GM12878 (cell line): Measurements from ENCODE around the gene IFT172. TPM values are rescaled to one million over a fixed set of nuclear protein-coding genes. Genes with fewer than 3 reads are reported as not detected.
A peak's percentile ranks its signal among the peaks of the same experiment; 100 is the strongest.

Experiments
- ATAC-seq: fragments of 200-7000 bp; cut with Tn5 transposase; 3 replicates; pipeline ENCODE4 v1.9.1; 2020; ENCODE audit warnings: mild to moderate bottlenecking, moderate library complexity
- BruUV-seq: library from RNA; stranded (reverse); fragments of 400-500 nt; replicated peaks from 2 replicates; lab custom pipeline; 2021; lab: Mats Ljungman, UMichigan
- CTCF ChIA-PET: fragments of 300-600 bp; sonication (Branson Sonifier 250); formaldehyde crosslinking; extraction: SDS; loops from one replicate; lab custom pipeline; 2021; ENCODE audit warnings: inconsistent platforms; lab: Yijun Ruan, JAX
- POLR2A ChIA-PET: fragments of 350-600 bp; formaldehyde crosslinking; extraction: SDS; loops from one replicate; lab custom pipeline; 2021; ENCODE audit warnings: inconsistent platforms; lab: Charles Lee
- RAD21 ChIA-PET: fragments of 300-600 bp; sonication (Branson Sonifier 250); formaldehyde crosslinking; loops from one replicate; lab custom pipeline; 2023; ENCODE audit warnings: antibody characterized with exemption; ENCODE audit not compliant: unreplicated experiment; lab: Charles Lee
- SMC1A ChIA-PET: fragments of 300-600 bp; sonication (Branson Sonifier 250); formaldehyde crosslinking; loops from one replicate; lab custom pipeline; 2023; ENCODE audit not compliant: unreplicated experiment, uncharacterized antibody; lab: Charles Lee
- DNase-seq: peaks from one replicate; pipeline ENCODE4 v3.0.0-alpha.2; 2011; ENCODE audit warnings: low read depth, low spot score
- FAIRE-seq: peaks from 3 replicates; lab custom pipeline; 2011; peaks lifted over from hg19 to GRCh38; lab: Jason Lieb, UNC
- H2AFZ ChIP-seq: 2 replicates; pipeline ENCODE4 v1.6.0; 2011; ENCODE audit warnings: low read depth, low read length, control low read depth; ENCODE audit not compliant: control insufficient read depth
- H3K27ac ChIP-seq: 2 replicates; pipeline ENCODE4 v1.5.1; 2011; ENCODE audit warnings: control low read depth; ENCODE audit not compliant: control insufficient read depth, insufficient read depth
- H3K27me3 ChIP-seq, 2 experiments: replicated peaks in 1 of 2; 2 replicates each; pipeline versions ENCODE4 v1.6.0 to v1.6.1; 2011; ENCODE audit warnings: low read length in 1 of 2; ENCODE audit not compliant: control insufficient read depth in 2 of 2, insufficient read depth in 2 of 2
- H3K36me3 ChIP-seq, 2 experiments: 2 replicates each; pipeline ENCODE4 v1.5.1; 2011; ENCODE audit warnings: low read length in 1 of 2; ENCODE audit not compliant: control insufficient read depth in 2 of 2, insufficient read depth in 2 of 2
- H3K4me1 ChIP-seq: 2 replicates; pipeline ENCODE4 v1.6.1; 2011; ENCODE audit warnings: mild to moderate bottlenecking, low read length, moderate library complexity, mixed read lengths; ENCODE audit not compliant: control insufficient read depth, insufficient read depth
- H3K4me2 ChIP-seq: 2 replicates; pipeline ENCODE4 v1.6.0; 2011; ENCODE audit warnings: control low read depth; ENCODE audit not compliant: control insufficient read depth, insufficient read depth
- H3K4me3 ChIP-seq: fragments of 200-600 bp; sonication (generic); 2 replicates; pipeline ENCODE4 v1.5.1; 2016
- H3K79me2 ChIP-seq: 2 replicates; pipeline ENCODE4 v1.6.0; 2011; ENCODE audit warnings: low read length; ENCODE audit not compliant: control insufficient read depth, insufficient read depth
- H3K9ac ChIP-seq: 2 replicates; pipeline ENCODE4 v1.8.0; 2011; ENCODE audit warnings: low read length, control low read depth, mixed read lengths; ENCODE audit not compliant: control insufficient read depth, insufficient read depth
- H3K9me3 ChIP-seq: replicated peaks from 3 replicates; pipeline ENCODE4 v1.5.1; 2011; ENCODE audit warnings: mild to moderate bottlenecking, low read length; ENCODE audit not compliant: control insufficient read depth, insufficient read depth
- H4K20me1 ChIP-seq: 2 replicates; pipeline ENCODE4 v1.6.0; 2011; ENCODE audit not compliant: control insufficient read depth, insufficient read depth
- EGR1 ChIP-seq, 2 experiments: IDR thresholded peaks; 1 replicate in 1 of 2; 2 replicates in 1 of 2; pipeline ENCODE4 v1.6.1; 2011 to 2012; ENCODE audit warnings: low read depth in 2 of 2, low read length in 2 of 2, borderline replicate concordance in 1 of 2, mild to moderate bottlenecking in 1 of 2, moderate library complexity in 1 of 2
- ETV6 ChIP-seq, 2 experiments: fragments of 450-650 bp in 1 of 2; IDR thresholded peaks in 1 of 2; conservative IDR thresholded peaks in 1 of 2; 2 replicates each; pipeline ENCODE4 v1.6.1; 2014; ENCODE audit warnings: antibody characterized with exemption in 1 of 2, borderline replicate concordance in 1 of 2, low read depth in 1 of 2, mild to moderate bottlenecking in 1 of 2, moderate library complexity in 1 of 2
- IKZF2 ChIP-seq, 2 experiments: fragments of 450-650 bp; IDR thresholded peaks; 2 replicates each; pipeline ENCODE4 v1.6.1; 2017; ENCODE audit warnings: mild to moderate bottlenecking in 2 of 2, moderate library complexity in 2 of 2
- NR2F1 ChIP-seq: fragments of 450-650 bp; conservative IDR thresholded peaks from 2 replicates; pipeline ENCODE4 v1.6.1; 2017; ENCODE audit warnings: mild to moderate bottlenecking
- SUPT20H ChIP-seq: IDR thresholded peaks from 2 replicates; pipeline ENCODE4 v1.6.1; 2011; ENCODE audit warnings: low read depth, mild to moderate bottlenecking, low read length, moderate library complexity, borderline replicate concordance; ENCODE audit not compliant: control insufficient read depth
- SUZ12 ChIP-seq: fragments of 200-600 bp; sonication (generic); IDR thresholded peaks from one replicate; pipeline ENCODE4 v1.6.1; 2018; ENCODE audit warnings: antibody characterized with exemption, mild to moderate bottlenecking; ENCODE audit not compliant: unreplicated experiment
- WGBS: methylation state at CpG from one replicate; pipeline ENCODE4 v1.1.6; 2016; ENCODE audit warnings: low lambda C conversion rate; ENCODE audit not compliant: insufficient replicate concordance, insufficient coverage; ENCODE audit errors: missing lambda C conversion rate; 5-methylcytosine and 5-hydroxymethylcytosine counted together
- in situ Hi-C: fragments of 300-500 bp; cut with MboI; formaldehyde crosslinking; loops from 9 replicates; pipeline ENCODE4 v1.14.3; 2018; ENCODE audit warnings: mixed read lengths
- intact Hi-C: fragments of 100-400 bp; cut with micrococcal nuclease; formaldehyde crosslinking; loops from one replicate; pipeline ENCODE4 v1.14.2; 2022; ENCODE audit not compliant: unreplicated experiment
- polyA plus RNA-seq, 11 experiments: library from polyadenylated mRNA; depleted of rRNA in 4 of 11; unstranded in 6 of 11; stranded (reverse) in 5 of 11; fragments of >200 nt; fragmentation: Nextera tagmentation in 4 of 11; fragmentation: Illumina TruSeq in 1 of 11; extraction: Ambion mirVana in 4 of 11; extraction: Trizol in 1 of 11; gene quantifications; 1 replicate in 1 of 11; 2 replicates in 10 of 11; pipeline versions ENCODE4 v1.2.1 to v1.2.3, GENCODE V29; 2011 to 2016; ENCODE audit warnings: inconsistent platforms in 2 of 11, missing spikeins in 2 of 11, low read depth in 1 of 11
- total RNA-seq, 4 experiments: library from RNA; depleted of rRNA in 3 of 4; stranded (reverse); fragments of >200 nt in 3 of 4; fragmentation: Illumina TruSeq in 1 of 4; extraction: Trizol in 1 of 4; gene quantifications; 2 replicates each; pipeline versions ENCODE4 v1.2.1 to v1.2.3, GENCODE V29; 2013 to 2021

The IFT172 gene
- total and polyA plus RNA-seq, 10 of the 15 experiments (the other 5 are each of a cell fraction or from before 2014, with no cell fraction given), result 2.4 to 8.6 (median 6.2) TPM

DNA sequence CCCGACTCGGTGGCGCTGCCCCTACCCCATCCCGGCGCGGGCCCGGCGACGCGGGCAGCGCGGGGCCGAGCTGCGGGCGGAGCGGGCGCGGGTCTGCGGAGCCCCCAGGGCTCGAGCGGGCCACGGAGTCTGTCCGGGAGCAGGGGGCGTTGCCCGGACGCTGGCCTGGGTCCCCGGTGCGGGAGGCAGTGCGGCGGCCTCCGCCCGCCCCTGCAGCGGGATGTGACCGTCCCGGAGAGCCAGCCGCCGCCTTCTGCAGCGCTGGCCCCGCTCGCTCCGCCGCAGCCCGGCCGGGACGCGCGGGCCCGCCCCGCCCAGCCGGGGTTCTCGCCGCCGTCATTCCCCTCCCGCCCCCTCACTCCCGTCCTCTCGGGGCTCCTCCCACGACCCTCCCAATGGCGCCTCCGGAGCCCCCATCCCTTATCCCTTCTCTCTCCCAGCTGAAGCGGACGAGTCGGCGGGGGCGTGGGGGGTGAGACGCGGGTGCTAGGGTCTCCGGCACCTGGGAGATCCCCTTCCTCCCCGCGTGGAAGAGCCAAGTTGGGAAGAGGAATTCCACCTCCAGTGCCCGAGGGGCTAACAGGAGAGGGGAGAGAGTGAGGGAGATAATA, 5.5 kb upstream of the IFT172 start, which contains the start of gene FNDC4:
FNDC4 (minus strand) TSS at position 257 of the 611 bp plus-strand sequence. CDS start 521 bp downstream, outside the sequence.
- no TSS peak for BruUV-seq
- RAD21 ChIA-PET, result no interaction called here
- Histone ChIP-seq H3K4me3 (no peak within 1 kb of the TSS), H3K79me2 (no peaks in the 10 kb centered on the region), H3K36me3 (no peaks in the 10 kb centered on the region), H3K9ac (no peak within 1 kb of the TSS), H3K27ac (no peak within 1 kb of the TSS), H4K20me1 (no peaks in the 10 kb centered on the region), H2AFZ (no peak within 1 kb of the TSS), H3K4me1 (peaks cover 3% of the 10 kb centered on the region; the same call in 1 of the 2 replicates), H3K27me3 (peaks cover 6 to 13% of the 10 kb centered on the region in 2 experiments; a peak in 3 of 4 replicates), H3K4me2 (peak within 1 kb of the TSS; percentile 54; the same call in 1 of the 2 replicates)
- in situ Hi-C loops (no loop called here), intact Hi-C loops (no loop called here)
- 18% methylated on average over 62 of the region's 70 CpGs for WGBS
- DNase-seq, result no peak
- SMC1A ChIA-PET, result no interaction called here
- no peak for TF ChIP-seq ETV6 (conservative IDR thresholded peaks at IDR 0.05 in 1 of 2, IDR thresholded peaks at IDR 0.05 in 1 of 2; ENCODE audit: borderline replicate concordance in 1 of 2, low read depth in 1 of 2)
- TF ChIP-seq IKZF2 (IDR thresholded peaks at IDR 0.05), result no peak
- no peak for TF ChIP-seq NR2F1
- 0 out of 3 replicates have a peak, but pooled peaks of 1 of the 2 experiments have one; percentile 33 for TF ChIP-seq EGR1 (IDR thresholded peaks at IDR 0.05; ENCODE audit: borderline replicate concordance in 1 of 2, low read depth in 2 of 2, low read length in 2 of 2)
- no peak for TF ChIP-seq SUPT20H
- peak; percentile 73 for TF ChIP-seq SUZ12
- TF ChIP-seq, all 136 proteins: peak for 2
- ATAC-seq (peak; percentile 44; the same call in 1 of the 3 replicates), FAIRE-seq (no peak)
- no peaks in the 10 kb centered on the region for H3K9me3 ChIP-seq
- POLR2A ChIA-PET, result no interaction called here
- CTCF ChIA-PET, result no interaction called here
